UCSD-AML1 (cell line): ENCODE data around the gene DNAJC30.
"Not testable (repeated sequence)": the region's sequence is repeated elsewhere in the genome, so short reads cannot be mapped to it uniquely, and the experiment has no call there.

Source experiments
- DNase-seq: peaks from one replicate; lab custom pipeline; 2025; ENCODE audit not compliant: unreplicated experiment; lab: John Stamatoyannopoulos, UW

DNAJC30 gene

DNA sequence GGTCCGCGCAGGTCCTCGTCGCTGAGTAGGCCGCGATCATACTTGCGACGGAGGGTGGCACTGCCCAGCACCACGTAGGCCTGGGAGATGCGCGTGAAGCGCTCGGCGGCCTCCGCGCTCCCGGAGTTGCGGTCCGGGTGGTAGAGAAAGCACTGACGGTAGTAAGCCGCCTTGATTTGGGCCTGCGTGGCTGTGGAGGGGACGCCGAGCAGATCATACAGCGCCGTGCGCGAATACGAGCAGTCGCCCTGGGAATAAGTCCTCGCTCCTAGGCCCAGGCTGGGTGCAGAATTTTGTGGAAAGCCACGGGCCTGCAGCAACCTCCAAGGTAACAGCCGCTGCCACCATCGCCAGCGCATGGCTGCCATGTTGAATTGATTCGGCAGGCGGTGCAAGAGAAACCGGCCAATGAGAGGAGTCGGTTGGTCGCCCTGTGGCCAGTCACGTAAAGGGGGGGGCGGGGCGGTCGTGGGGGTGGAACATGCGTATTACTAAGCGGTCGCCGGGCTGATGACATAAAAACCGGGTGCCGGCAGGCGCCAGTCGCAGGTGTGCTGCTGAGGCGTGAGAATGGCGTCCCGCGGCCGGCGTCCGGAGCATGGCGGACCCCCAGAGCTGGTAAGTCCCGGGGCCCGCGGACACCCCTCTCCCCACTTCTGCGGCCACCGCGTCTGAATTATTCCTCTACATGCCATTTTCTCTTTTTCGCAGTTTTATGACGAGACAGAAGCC is at the start of gene DNAJC30, which contains the start of gene BUD23:
Gene DNAJC30 (minus strand): TSS at position 398 of the 732 bp plus-strand sequence. CDS start 30 bp downstream, at position 368.
Gene BUD23 (plus strand): TSS at position 542 of the 732 bp plus-strand sequence. CDS start 29 bp downstream, at position 571.
- DNase-seq, result peak; percentile 85

DNA sequence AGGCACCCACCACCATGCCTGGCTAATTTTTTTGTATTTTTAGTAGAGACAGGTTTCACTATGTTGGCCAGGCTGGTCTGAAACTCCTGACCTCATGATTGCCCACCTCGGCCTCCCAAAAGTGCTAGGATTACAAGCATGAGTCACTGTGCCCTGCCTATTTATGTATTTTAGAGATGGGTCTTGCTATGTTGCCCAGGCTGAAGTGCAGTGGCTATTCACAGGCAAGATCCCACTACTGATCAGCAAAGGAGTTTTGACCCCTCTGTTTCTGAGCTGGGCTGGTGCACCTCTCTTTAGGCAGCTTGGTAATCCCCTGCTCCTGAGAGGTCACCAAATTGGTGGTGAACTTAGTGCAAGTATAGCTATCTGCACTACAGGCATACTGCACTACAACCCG is 49.1 kb upstream of the DNAJC30 start:
- no peak for DNase-seq

DNA sequence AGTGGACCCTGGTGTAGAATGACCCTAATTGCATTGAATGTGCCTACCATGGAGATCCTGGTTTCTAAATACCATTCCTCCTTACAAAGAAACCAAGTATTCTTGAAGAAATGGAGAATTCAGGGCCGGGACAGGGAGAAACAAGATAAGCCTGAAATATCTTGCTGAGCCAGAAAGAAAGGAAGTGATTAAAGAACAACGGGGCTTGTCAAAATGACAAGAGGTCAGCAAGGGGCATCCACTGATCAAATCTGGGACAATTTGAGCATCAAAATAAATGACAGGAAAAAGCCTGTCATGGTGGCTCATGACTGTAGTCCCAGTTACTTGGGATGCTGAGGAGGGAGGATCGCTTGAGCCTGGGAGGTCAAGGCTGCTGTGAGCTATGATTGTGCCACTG is 47.2 kb upstream of the DNAJC30 start:
- no peak for DNase-seq

DNA sequence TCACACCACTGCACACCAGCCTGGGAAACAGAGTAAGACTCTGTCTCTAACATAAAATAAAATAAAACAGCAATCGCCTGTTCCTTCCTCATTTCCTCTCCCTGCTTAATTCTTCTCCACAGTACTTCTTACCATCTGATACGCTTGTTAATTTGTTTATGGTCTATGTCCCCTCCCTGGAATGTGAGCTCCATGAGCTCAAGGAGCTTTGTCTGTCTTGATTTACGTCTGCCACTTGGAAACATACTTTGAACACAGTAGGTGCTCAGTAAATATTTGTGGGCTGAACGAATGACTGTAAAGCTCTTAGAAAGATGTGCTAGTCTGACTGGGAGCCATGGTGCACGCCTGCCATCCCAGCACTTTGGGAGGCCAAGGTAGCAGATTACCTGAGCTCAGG is 45.3 kb upstream of the DNAJC30 start:
- DNase-seq, result no peak

DNA sequence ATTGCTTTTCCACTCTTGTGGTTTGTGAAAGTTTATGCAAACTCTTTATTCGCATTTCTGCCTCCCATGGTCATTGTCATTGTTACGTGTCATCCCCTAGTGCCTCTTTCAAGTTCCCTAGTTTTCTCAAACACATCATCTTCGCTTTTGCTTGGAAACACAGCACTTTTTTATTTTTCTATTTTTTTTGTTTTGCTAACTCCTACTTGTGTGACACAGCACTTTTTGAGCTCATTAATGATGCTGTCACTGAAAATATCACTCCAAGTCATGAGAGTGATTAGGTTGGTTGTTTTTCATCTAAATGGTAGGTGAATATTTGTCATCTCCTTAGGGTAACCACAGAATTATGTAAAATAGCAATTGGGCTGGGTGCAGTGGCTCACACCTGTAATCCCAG is 44.7 kb upstream of the DNAJC30 start:
- DNase-seq, result no peak

DNA sequence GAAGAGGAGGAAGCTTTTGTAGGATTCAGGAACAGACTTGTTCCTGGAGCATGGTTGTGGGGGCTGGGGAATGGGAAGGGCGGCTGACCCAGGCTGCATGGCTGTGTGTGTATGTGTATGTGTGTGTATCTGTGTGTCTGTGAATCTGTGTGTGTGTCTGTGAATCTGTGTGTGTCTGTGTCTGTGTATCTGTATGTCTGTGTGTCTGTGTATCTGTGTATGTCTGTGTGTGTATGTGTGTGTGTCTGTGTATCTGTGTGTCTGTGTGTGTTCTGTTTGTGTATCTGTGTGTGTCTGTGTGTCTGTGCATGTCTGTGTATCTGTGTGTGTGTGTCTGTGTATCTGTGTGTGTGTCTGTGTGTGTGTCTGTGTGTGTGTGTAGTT is 42.8 kb upstream of the DNAJC30 start:
- DNase-seq, result no peak

DNA sequence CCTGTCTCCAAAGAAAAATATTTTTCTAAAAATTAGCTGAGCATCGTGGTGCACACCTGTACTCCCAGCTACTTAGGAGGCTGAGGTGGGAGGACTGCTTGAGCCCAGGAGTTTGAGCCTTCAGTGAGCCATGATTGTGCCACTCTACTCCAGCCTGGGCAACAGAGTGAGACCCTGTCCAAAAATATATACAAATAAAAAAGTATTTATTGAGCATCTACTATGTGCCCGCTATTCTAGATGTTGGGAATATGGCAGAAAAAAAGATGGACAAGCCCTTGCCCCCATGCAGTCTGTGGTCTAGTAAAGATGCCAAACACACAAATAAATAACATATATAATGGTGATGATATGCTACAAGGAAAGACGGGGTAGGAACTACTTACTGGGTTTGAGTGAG is 40.6 kb upstream of the DNAJC30 start:
- DNase-seq, result no peak

DNA sequence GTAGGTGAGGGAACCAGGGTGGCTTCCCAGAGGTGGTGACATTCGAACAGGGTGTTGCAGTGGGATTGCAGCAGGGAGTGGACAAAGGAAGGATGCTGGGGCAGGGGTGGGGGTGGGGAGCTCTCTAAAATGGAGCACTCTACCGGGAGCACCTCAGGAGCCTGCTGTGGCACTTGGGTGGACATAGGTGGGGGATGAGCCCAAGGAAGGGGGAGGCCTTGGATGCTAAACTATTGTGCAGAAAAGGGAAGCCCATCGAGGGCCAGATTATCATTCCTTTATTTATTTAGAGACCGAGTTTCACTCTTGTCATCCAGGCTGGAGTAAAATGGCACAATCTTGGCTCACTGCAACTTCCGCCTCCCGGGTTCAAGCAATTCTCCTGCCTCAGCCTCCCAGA is 39.5 kb upstream of the DNAJC30 start:
- no peak for DNase-seq

DNA sequence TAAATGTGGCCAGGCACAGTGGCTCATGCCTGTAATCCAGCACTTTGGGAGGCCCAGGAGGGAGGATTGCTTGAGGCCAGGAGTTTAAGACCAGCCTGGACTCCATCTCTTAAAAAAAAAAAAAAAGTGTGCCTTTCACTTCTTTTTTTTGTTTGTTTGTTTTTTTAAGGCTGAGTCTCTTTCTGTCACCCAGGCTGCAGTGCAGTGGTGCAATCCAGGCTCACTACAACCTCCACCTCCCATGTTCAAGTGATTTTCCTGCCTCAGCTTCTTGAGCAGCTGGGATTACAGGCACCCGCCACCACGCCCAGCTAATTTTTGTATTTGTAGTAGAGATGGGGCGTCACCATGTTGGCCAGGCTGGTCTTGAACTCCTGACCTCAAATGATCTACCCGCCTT is 38.9 kb upstream of the DNAJC30 start:
- DNase-seq, result not testable (repeated sequence)

DNA sequence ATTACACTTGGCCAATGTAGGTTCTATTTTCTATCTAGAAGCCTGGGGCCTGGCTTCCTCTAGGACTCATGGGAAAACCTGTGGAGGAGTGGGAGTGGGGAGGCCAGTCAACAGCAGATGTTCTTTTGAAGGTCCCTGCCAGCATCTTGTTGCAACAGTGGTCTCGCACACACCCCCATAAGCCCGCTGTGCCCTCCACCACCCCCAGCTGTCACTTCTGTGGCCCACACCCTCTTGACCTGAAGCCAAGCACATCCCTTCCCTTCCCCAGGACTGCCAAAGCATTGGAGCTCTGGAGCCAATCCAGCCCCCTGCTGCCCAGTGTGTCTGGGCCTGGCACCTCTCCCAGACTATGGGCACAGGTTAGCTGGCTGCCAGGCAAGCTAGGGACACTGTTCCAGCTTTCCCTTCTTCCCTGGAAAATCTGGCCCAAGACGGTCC is 38.1 kb upstream of the DNAJC30 start:
- DNase-seq, result no peak

DNA sequence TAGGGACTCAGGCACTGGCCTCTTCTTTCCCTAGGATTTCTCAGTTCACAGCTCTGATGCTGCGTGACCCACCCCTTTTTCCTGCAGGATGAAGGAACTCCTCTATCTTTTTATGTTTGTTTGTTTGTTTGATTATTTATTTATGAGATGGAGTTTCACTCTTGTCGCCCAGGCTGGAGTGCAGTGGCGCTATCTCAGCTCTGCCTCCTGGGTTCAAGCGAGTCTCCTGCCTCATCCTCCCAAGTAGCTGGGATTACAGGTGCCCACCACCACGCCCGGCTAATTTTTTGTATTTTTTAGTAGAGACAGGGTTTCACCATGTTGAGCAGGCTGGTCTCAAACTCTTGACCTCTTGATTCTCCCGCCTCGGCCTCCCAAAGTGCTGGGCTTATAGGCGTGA is 37.2 kb upstream of the DNAJC30 start:
- DNase-seq, result not testable (repeated sequence)

DNA sequence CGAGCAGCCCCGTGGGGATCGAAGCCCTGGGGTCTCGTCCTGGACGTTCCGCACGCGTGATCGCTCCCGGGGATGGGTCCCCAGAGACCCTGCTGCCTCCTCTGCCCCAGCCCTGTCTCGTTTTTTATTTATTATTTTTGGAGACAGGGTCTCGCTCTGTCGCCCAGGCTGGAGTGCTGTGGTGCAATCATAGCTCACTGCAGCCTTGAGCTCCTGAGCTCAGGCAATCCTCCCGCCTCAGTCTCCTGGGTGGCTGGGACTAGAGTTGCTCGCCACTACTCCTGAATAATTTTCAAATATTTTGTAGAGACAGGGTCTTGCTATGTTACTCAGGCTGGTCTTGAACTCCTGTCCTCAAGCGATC is 36.5 kb upstream of the DNAJC30 start:
- no peak for DNase-seq

DNA sequence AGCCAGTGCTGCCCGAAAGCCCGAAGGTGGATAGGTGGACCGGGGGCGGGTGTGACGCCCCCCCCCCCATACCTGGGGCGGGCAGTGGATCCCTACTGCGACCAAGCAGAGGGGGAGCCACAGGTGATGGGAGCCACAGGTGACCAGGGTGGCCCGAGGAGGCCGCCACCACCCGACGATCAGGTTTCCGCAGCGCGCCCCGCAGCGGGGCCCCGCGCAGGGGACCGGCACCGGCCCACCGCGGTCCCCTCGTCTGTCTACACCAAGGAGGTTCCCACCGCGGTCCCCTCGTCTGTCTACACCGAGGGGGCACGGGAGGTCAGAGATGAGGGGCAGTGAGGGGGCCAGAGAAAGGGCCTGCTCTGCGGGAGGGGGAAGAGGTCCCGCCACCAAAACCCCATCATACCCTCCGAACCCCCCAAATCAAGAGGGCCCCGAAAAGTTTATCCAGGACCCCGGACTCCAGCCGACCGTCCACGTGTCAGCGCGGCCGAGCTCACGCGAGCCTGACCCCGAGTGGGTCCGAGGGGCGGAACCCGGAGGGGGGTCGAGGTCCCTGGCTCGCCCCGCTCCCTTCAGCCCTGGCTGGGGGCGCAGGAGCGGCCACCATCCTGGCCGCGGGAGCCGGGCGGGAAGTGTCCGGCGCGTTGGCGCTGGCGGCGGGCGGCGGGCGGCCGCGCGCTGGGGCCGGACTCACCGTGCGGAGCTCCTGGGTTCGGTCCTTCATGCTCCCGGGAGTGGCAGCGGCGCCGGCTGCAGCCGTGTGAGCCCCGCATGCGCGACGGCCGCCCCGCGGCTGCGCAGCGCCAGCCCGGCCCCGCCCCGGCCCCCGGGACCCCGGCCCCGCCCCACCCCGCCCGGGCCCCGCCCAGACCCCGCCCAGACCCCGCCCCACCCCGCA is 35.9 kb upstream of the DNAJC30 start, which contains the start of gene STX1A:
Gene STX1A (minus strand): TSS at position 765 of the 901 bp plus-strand sequence. CDS start 38 bp downstream, at position 727.
- DNase-seq, result no peak

DNA sequence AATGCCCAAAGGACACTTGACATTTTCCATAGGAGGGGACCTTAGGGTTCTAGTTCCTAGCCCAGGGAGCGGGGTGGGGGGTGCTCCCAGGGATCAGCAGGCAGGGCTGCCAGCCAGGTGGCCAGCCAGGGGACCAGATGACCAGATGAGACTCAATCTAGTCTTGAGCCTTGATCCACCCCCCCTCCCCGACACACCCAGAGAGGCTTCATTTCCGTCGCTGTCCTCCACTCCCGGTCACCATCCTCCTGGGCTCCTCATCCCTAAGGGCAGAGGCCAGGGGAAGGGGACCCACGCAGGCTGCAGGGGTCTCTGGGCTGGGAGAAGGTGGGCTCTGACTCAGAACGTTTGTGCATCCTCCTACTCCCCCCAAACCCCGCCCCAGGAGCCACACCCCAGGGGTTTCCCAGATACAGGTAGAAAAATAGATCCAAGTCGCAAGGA is 35.2 kb upstream of the DNAJC30 start:
- DNase-seq, result no peak

DNA sequence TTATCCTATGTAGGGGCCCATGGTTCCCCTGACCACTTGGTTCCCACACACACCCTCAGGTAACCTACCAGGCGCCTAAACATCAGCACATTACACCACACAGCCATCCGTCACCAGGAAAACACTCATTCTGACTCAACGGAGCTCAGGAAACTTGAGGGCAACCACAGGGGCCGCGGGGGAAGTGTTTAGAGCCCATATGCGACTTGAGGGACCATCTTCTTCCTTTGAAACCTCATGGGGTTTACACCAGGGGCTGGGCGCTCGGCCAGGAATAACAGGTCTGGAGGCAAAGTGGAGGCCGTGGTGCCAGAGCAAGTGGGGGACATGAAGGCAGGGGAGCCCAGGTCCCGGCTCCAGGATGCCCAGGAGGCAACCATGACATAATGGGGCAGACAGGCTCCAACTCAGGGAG is 34.7 kb upstream of the DNAJC30 start:
- DNase-seq, result peak; percentile 72

DNA sequence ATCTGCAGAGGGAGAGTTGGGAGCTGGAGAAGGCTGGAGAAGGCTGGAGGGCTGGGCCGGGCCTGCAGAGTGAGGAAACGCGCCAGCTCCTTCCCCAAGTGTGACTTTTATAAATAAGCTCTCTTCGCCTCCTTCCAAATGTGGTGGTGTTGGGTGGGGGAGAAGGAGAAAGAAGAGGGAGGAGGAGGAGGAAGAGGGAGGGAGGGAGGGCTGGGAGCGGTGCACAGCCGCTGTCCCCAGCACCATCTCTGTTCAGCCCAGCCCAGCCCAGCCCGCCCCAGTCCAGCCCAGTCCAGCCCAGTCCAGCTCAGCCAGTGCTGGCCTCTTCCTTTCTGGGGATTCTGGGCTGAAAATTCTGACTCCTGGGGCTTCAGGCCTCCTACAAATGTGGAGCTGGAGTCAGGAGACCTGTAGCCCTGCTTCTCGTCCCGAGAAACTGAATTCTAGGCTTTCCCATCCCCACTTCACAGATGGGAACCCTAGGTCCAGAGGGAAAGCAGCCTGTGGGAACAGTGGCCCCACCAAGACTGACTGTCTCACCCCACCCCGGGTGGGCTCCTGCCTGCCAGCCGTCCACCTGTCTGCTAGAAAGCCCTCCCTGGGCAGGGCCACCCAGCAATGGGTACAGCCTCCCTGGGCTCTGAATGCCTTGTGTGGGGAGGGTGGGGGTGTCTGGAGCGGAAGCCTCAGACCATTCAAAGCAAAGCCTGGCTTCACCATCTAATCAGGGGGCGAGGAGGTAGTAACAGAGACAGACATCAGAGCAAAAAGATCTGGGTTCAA is 34.0 kb upstream of the DNAJC30 start:
- no peak for DNase-seq

DNA sequence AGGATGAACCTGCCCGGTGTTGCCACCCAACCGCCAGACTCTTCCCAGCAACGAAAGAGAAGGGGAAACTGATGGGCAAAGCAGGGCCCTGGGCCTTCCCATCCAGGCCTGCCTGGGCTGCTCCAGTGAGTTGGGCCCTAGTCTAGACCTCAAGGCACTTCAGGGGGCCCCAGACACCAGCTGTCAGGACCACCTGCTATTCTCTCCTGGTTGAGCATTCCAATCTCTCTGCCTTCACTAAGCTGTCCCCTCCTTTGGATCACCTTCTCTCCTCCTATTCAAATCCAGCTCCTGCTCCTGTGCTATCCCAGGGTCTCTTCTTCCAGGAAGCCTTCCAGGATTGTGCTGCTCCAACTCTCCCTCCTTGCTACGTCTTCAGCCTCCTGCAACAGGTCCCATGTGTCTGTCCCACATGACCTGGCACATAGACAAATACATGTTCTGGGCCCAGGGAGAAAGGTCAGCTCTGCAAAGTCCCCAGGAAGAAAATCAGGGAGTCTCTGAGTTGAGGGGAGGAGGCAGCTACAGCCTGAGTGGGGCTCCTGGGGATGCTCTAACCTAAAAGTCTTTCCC is 33.2 kb upstream of the DNAJC30 start:
- DNase-seq, result no peak

DNA sequence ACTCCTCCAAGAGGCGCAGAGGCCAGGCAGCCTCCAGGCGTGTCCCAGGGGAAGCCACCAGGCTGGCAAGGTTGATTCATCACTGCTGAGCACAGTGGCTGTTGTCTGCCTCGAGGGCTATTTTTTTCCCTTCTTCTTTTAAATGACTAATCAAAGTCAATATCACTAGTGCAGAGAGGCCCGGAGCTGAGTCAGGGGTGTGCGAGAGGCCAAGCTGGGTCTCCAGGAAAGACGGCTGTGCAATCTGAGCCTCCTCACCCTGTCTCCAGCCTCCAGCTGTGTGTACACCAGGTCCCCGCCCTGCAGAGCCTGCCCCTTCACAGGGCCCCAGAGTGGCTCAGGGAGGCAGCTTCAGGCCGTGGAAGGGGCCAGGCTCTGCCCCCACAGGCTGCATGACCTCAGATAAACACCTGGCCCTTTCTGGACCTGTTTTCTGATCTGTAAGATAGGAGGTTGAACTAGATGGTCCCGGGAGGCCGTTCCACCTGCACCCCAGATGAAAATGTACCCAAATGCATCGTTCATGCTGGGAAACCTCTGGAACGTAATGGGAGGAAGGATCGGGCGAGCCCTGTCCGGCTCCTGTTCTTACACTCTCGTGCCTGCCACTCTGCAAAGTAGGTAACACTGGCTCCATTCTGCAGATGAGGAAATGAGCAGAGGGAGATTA is 32.5 kb upstream of the DNAJC30 start:
- DNase-seq, result no peak

DNA sequence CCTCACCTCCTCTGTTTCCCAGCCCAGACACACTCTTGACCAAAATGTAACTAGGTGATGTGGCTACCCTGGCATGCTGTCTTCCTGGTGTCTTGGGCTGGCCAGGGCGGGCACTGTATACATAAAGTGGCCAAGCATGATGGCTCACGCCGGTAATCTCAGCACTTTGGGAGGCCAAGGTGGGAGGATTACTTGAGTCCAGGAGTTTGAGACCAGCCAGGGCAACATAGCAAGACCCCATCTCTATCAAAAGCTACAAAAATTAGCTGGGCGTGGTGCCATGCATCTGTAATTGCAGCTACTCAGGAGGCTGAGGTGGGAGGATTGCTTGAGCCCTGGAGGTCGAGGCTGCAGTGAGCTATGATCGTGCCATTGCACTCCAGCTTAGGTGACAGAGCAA is 30.1 kb upstream of the DNAJC30 start:
- not testable (repeated sequence) for DNase-seq

DNA sequence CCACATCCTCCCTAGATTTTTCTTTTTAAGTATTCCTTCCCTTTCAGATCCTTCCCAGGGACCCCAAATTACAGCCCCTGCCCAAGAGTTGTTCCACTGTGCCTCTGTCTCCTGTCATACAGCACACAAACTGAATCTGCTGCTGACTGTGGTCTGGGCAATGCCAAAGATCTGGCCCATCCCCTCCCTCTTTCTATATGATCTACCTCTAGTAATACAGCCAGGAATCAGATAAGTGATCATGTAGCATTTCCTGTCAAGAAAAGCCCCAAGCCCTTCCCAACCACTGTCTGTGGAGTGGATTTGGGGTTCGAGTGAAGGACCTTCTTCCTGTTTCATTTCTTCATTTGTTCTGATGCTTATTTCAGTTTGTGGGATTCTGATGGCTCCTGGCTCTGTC is 29.5 kb upstream of the DNAJC30 start:
- DNase-seq, result no peak
